K562 (cell line): Measurements from ENCODE around the gene MKLN1.

Source experiments
- ARID2 ChIP-seq: fragments of 450-650 bp; IDR thresholded peaks from 2 replicates; pipeline ENCODE4 v1.6.1; 2017; ENCODE audit warnings: antibody characterized with exemption, mild to moderate bottlenecking
- CAMTA2 ChIP-seq: fragments of 250-450 bp; sonication (Bioruptor Pico); conservative IDR thresholded peaks from 2 replicates; pipeline ENCODE4 v1.5.1; 2022
- E2F3 ChIP-seq: fragments of 250-450 bp; sonication (Bioruptor Pico); IDR thresholded peaks from 2 replicates; pipeline ENCODE4 v1.4.0; 2020; ENCODE audit warnings: mild to moderate bottlenecking
- HCFC1 ChIP-seq: IDR thresholded peaks from 2 replicates; pipeline ENCODE4 v1.6.1; 2012; ENCODE audit warnings: low read depth, low read length, improper control_type of control experiment
- HDAC6 ChIP-seq: IDR thresholded peaks from 2 replicates; pipeline ENCODE4 v1.6.1; 2012; ENCODE audit warnings: low read depth, mild to moderate bottlenecking, control low read depth, inconsistent platforms, low read length, moderate library complexity
- JUNB ChIP-seq: fragments of 450-650 bp; formaldehyde crosslinking; conservative IDR thresholded peaks from 2 replicates; pipeline ENCODE4 v1.4.0; 2020; ENCODE audit warnings: mild to moderate bottlenecking
- POLR2A ChIP-seq: fragments of 450-650 bp; conservative IDR thresholded peaks from 2 replicates; pipeline ENCODE4 v1.6.1; 2016
- POLR2G ChIP-seq: fragments of 200-400 bp; formaldehyde crosslinking; IDR thresholded peaks from 2 replicates; pipeline ENCODE4 v1.6.1; 2017; ENCODE audit warnings: low read depth, mild to moderate bottlenecking, antibody characterized with exemption, low read length, moderate library complexity
- SIN3B ChIP-seq: fragments of 450-650 bp; IDR thresholded peaks from 2 replicates; pipeline ENCODE4 v1.6.1; 2017; ENCODE audit warnings: low read depth, mild to moderate bottlenecking, moderate library complexity
- TF ChIP-seq, protein P1 (sequence below): sonication (generic); formaldehyde crosslinking; IDR thresholded peaks from 2 replicates; pipeline ENCODE4 v1.8.0; 2022; ENCODE audit warnings: missing genetic modification reagents, mild to moderate bottlenecking, moderate library complexity, borderline replicate concordance
- TF ChIP-seq, protein P2 (sequence below), 3 experiments: IDR thresholded peaks in 2 of 3; conservative IDR thresholded peaks in 1 of 3; 2 replicates each; pipeline ENCODE4 v1.5.1; 2011 to 2012; ENCODE audit warnings: low read length in 3 of 3, mild to moderate bottlenecking in 3 of 3, control low read depth in 2 of 3, improper control_type of control experiment in 1 of 3, inconsistent platforms in 1 of 3, low read depth in 1 of 3, mixed read lengths in 1 of 3, moderate library complexity in 1 of 3; ENCODE audit not compliant: insufficient read depth in 2 of 3
- TF ChIP-seq, protein P3 (sequence below): fragments of 250-450 bp; sonication (Bioruptor Pico); IDR thresholded peaks from 2 replicates; pipeline ENCODE4 v1.8.0; 2021; ENCODE audit warnings: mild to moderate bottlenecking, moderate library complexity

DNA sequence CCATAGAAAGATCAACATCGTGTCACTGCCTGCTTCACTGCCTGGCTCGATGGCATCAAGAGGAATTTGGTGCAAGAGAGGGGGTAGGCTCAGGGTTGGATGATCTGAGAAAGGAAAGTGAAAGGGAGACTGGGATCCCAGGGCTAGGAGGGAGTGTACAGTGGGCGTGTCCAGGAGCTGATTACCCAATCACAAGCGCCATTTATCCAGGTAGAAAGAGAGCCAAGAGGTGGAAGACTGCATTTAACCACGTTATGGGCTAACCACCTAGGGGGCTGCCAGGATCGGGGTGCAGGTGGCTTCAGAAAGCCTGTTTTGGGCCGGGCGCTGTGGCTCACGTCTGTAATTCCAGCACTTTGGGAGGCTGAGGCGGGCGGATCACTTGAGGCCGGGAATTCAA, 218.4 kb downstream of the MKLN1 start:
- no peak for TF ChIP-seq SIN3B
- TF ChIP-seq CAMTA2 (CRISPR knock-in tag): no peak
- TF ChIP-seq HCFC1: no peak; the same call in 1 of the 2 replicates
- TF ChIP-seq, protein P1, sequence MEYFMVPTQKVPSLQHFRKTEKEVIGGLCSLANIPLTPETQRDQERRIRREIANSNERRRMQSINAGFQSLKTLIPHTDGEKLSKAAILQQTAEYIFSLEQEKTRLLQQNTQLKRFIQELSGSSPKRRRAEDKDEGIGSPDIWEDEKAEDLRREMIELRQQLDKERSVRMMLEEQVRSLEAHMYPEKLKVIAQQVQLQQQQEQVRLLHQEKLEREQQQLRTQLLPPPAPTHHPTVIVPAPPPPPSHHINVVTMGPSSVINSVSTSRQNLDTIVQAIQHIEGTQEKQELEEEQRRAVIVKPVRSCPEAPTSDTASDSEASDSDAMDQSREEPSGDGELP: no peak
- TF ChIP-seq JUNB (CRISPR knock-in tag): 0 out of 2 replicates have a peak, but pooled peaks have one; percentile 14
- TF ChIP-seq, protein P2, sequence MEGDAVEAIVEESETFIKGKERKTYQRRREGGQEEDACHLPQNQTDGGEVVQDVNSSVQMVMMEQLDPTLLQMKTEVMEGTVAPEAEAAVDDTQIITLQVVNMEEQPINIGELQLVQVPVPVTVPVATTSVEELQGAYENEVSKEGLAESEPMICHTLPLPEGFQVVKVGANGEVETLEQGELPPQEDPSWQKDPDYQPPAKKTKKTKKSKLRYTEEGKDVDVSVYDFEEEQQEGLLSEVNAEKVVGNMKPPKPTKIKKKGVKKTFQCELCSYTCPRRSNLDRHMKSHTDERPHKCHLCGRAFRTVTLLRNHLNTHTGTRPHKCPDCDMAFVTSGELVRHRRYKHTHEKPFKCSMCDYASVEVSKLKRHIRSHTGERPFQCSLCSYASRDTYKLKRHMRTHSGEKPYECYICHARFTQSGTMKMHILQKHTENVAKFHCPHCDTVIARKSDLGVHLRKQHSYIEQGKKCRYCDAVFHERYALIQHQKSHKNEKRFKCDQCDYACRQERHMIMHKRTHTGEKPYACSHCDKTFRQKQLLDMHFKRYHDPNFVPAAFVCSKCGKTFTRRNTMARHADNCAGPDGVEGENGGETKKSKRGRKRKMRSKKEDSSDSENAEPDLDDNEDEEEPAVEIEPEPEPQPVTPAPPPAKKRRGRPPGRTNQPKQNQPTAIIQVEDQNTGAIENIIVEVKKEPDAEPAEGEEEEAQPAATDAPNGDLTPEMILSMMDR (IDR thresholded peaks at IDR 0.05 in 2 of 3, conservative IDR thresholded peaks at IDR 0.05 in 1 of 3; ENCODE audit: insufficient read depth in 2 of 3, low read depth in 1 of 3, low read length in 3 of 3): no peak
- TF ChIP-seq POLR2G: no peak
- no peak for TF ChIP-seq POLR2A
- TF ChIP-seq, protein P3, sequence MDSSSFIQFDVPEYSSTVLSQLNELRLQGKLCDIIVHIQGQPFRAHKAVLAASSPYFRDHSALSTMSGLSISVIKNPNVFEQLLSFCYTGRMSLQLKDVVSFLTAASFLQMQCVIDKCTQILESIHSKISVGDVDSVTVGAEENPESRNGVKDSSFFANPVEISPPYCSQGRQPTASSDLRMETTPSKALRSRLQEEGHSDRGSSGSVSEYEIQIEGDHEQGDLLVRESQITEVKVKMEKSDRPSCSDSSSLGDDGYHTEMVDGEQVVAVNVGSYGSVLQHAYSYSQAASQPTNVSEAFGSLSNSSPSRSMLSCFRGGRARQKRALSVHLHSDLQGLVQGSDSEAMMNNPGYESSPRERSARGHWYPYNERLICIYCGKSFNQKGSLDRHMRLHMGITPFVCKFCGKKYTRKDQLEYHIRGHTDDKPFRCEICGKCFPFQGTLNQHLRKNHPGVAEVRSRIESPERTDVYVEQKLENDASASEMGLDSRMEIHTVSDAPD: no peak
- TF ChIP-seq ARID2: no peak
- TF ChIP-seq HDAC6: no peak
- TF ChIP-seq E2F3 (CRISPR knock-in tag): no peak
